OCI-LY3 (cell line): Measurements from ENCODE around the gene HRCT1.

Experiments
- CTCF ChIP-seq: fragments of 200-600, 300-600 bp; sonication (generic); IDR thresholded peaks from 2 replicates; pipeline ENCODE4 v1.5.1; 2014; ENCODE audit warnings: antibody characterized with exemption, low read length, low read depth
- EZH2phosphoT487 ChIP-seq: fragments of 200-600 bp; shearing (Covaris generic); IDR thresholded peaks from 2 replicates; pipeline ENCODE4 v1.6.1; 2018; ENCODE audit warnings: antibody characterized with exemption, mixed run types, low read depth

DNA sequence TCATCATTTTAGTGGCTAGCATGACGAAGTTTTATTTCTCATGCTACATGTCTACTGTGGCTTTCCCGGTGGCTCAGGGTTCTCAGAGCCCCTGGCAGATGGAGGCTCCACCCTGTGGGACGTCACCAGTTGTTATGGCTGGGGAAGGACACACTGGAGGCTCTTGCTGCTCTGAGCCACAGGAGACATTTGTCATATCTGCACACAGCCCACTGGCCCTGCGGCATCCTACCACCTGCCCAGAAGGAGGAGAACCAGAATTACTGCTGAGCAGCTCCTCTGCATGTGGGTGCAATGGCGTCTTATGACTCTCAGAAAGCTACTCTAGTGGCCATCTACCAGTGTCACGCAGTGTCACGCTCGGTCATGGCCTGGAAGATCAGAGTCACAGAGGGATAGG is 42.4 kb upstream of the HRCT1 start:
- no peak for TF ChIP-seq CTCF
- no peak for TF ChIP-seq EZH2phosphoT487
